ENCODE data around the gene SLC25A47. TPM values are rescaled to one million over a fixed set of nuclear protein-coding genes. Genes with fewer than 3 reads are reported as not detected.

The SLC25A47 gene
- total and polyA plus RNA-seq, 2 donors (not counting 3 experiments of a cell fraction or from before 2014, with no cell fraction given) = not detected

DNA sequence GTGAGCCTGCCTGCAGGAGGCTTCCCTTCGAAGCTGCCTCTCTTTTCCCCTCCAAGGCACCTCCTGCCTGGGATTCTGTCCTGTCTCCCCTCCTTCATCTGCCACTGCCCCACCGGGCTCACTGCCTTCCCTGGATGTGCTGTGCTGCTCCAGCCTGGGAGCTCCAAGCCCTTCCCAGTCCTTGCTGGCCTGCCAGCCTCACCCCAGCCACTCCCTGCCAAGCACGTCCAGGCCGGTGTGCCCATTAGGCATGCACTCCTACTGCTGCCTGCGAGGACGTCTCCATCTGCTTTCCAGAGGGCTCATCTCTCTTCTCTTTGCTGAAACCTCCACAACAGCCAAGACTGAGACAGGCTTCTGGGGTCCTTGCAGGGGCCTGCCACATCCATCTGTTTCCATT, 8.4 kb upstream of the SLC25A47 start:
- POLR2A ChIA-PET = no interaction called here
- Histone ChIP-seq H3K79me2 (ENCODE audit: control insufficient read depth, insufficient read depth, low read length) (no peaks in the 10 kb centered on the region), H3K36me3 (ENCODE audit: control insufficient read depth in 2 of 2, extremely low read depth in 1 of 2, insufficient read depth in 2 of 2, low read length in 2 of 2) (no peaks in the 10 kb centered on the region), H4K20me1 (replicated peaks; ENCODE audit: control insufficient read depth, extremely low read depth, insufficient read depth, low read length) (no peaks in the 10 kb centered on the region), H3K27me3 (ENCODE audit: control insufficient read depth in 2 of 2, insufficient read depth in 2 of 2, low read length in 2 of 2) (no peaks in the 10 kb centered on the region), H3K27ac (ENCODE audit: insufficient read depth, low read depth, low read length) (no peak overlapping the region), H3K4me1 (ENCODE audit: control insufficient read depth, extremely low read depth, insufficient read depth, low read length) (peaks cover 1% of the 10 kb centered on the region), H3K9ac (replicated peaks; ENCODE audit: extremely low read depth, insufficient read depth, low read length) (no peak overlapping the region), H2AFZ (ENCODE audit: low read depth, low read length) (no peak overlapping the region), H3K9me3 (replicated peaks; ENCODE audit: control insufficient read depth, insufficient read depth, low read length) (no peaks in the 10 kb centered on the region), H3K4me3 (replicated peaks in 1 of 3; ENCODE audit: insufficient read depth in 1 of 3, low read depth in 1 of 3, low read length in 3 of 3) (no peak overlapping the region), H3K4me2 (ENCODE audit: insufficient read depth, low read length) (no peak overlapping the region), H3K9me1 (replicated peaks; ENCODE audit: control insufficient read depth, extremely low read depth, insufficient read depth, low read length) (no peaks in the 10 kb centered on the region)
- DNase-seq (ENCODE audit: low read depth, low spot score) (no peak), FAIRE-seq (no peak)
- CTCF ChIA-PET = interaction anchor here (0.6 kb wide), 1 partner anchor 54 kb away, joined by 3 read pairs; no protein-coding TSS in a partner anchor
- dilution Hi-C loops (cut with MboI; ENCODE audit: extremely low pct_ligation_motif_present, low sequenced_read_pairs) (no loop called here), intact Hi-C loops (cut with micrococcal nuclease) (no loop called here)
- TF ChIP-seq, protein P1, sequence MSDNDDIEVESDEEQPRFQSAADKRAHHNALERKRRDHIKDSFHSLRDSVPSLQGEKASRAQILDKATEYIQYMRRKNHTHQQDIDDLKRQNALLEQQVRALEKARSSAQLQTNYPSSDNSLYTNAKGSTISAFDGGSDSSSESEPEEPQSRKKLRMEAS (IDR thresholded peaks at IDR 0.05; ENCODE audit: insufficient read depth, insufficient read length) = no peak
- TF ChIP-seq MYC (IDR thresholded peaks at IDR 0.05; ENCODE audit: low read depth, low read length) = no peak
- TF ChIP-seq, protein P2, sequence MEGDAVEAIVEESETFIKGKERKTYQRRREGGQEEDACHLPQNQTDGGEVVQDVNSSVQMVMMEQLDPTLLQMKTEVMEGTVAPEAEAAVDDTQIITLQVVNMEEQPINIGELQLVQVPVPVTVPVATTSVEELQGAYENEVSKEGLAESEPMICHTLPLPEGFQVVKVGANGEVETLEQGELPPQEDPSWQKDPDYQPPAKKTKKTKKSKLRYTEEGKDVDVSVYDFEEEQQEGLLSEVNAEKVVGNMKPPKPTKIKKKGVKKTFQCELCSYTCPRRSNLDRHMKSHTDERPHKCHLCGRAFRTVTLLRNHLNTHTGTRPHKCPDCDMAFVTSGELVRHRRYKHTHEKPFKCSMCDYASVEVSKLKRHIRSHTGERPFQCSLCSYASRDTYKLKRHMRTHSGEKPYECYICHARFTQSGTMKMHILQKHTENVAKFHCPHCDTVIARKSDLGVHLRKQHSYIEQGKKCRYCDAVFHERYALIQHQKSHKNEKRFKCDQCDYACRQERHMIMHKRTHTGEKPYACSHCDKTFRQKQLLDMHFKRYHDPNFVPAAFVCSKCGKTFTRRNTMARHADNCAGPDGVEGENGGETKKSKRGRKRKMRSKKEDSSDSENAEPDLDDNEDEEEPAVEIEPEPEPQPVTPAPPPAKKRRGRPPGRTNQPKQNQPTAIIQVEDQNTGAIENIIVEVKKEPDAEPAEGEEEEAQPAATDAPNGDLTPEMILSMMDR (IDR thresholded peaks at IDR 0.05; ENCODE audit: extremely low read depth in 1 of 2, insufficient read depth in 1 of 2, low read depth in 1 of 2, low read length in 2 of 2) = no peak
- no peak for TF ChIP-seq FOS (IDR thresholded peaks at IDR 0.05; ENCODE audit: borderline replicate concordance, insufficient read depth, low read length)
- no peak for TF ChIP-seq EZH2 (IDR thresholded peaks at IDR 0.05; ENCODE audit: borderline replicate concordance, low read depth, low read length, severe bottlenecking)
- no peak for TF ChIP-seq POLR2AphosphoS5 (IDR thresholded peaks at IDR 0.05; ENCODE audit: insufficient read depth, low read depth, low read length)
- TF ChIP-seq POLR2A (IDR thresholded peaks at IDR 0.05; ENCODE audit: low read depth, low read length) = no peak
- no peak for TF ChIP-seq JUN (IDR thresholded peaks at IDR 0.05; ENCODE audit: borderline replicate concordance, insufficient read depth, insufficient read length, low read depth)
- TF ChIP-seq GATA2 (IDR thresholded peaks at IDR 0.05; ENCODE audit: insufficient read depth, insufficient read length, low read depth, low read length) = no peak
- no TSS peak for BruUV-seq (replicated peaks)
